Measurements from ENCODE around the gene NCKAP1. TPM values are rescaled to one million over a fixed set of nuclear protein-coding genes. Genes with fewer than 3 reads are reported as not detected.
"Not testable (repeated sequence)": the region's sequence is repeated elsewhere in the genome, so short reads cannot be mapped to it uniquely, and the experiment has no call there.

Gene NCKAP1
- total RNA-seq, 2 donors from 2014 or later = 81.7 to 116 TPM

DNA sequence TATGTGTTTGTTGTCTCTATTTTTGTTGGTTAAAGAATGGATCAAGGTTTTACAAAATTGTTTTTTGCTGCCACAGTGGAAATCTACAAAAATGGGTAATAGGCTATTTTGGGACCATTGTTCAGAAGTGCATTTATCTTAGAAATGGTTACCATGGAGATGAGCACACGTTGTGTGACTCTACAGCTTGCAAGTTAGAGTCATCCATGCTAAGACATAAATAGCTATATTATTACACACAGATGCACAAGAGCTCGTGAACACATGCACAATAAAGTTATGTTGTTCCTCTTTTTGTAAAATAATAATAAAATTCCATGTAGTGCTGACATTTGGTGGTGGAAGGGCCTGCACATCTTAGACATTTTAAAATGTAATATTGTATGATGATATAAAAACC, 24.8 kb upstream of the NCKAP1 start:
- intact Hi-C loops (cut with DNase I) = no loop called here
- 31% methylated on average over 2 of the region's 2 CpGs for WGBS
- H3K27me3 ChIP-seq (replicated peaks; ENCODE audit: insufficient read depth) = no peaks in the 10 kb centered on the region
- no peak for TF ChIP-seq POLR2A (IDR thresholded peaks at IDR 0.05)
- TF ChIP-seq POLR2AphosphoS5 (IDR thresholded peaks at IDR 0.05) = no peak
- no peak for TF ChIP-seq CTCF (IDR thresholded peaks at IDR 0.05)
- no peak for DNase-seq (ENCODE audit: low spot score)
- H3K4me1 ChIP-seq (replicated peaks) = no peaks in the 10 kb centered on the region
- no peak overlapping the region for H3K27ac ChIP-seq
- H3K4me3 ChIP-seq = no peak overlapping the region
- H3K9me3 ChIP-seq = no peaks in the 10 kb centered on the region
- no peaks in the 10 kb centered on the region for H3K36me3 ChIP-seq

DNA sequence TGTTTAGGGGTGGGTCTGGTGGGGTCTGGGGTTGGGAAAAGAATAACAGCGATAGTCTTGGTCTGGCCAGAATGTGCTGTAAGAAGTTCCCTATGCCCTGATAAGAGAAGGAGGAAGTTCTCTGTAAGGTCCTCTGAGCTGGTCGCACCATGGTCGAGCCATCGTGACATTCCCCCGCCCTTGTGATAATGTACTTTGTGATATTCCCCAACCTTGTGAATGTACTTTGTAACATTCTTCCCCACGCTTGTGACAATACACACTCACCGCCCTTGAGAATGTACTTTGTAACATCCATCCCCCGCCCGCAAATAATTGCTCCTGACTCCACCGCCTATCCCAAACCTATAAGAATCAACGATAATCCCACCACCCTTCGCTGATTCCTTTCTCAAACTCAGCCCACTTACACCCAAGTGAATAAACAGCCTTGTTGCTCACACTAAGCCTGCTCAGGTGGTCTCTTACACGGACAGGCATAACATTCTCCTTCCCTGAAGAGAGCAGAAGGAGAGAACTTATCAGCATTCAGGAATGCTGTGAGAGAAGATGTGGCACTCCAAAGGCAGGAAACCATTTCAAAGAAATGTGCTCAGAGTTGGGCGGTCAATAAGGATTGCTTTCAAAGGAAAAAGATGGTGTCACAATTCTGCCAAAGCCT, 22.4 kb upstream of the NCKAP1 start:
- intact Hi-C loops (cut with DNase I) = no loop called here
- 95% methylated on average over 14 of the region's 14 CpGs for WGBS
- H3K27me3 ChIP-seq (replicated peaks; ENCODE audit: insufficient read depth) = no peaks in the 10 kb centered on the region
- H3K27ac ChIP-seq = no peak overlapping the region
- H3K36me3 ChIP-seq = no peaks in the 10 kb centered on the region
- TF ChIP-seq POLR2A (IDR thresholded peaks at IDR 0.05) (no peak), POLR2AphosphoS5 (IDR thresholded peaks at IDR 0.05) (no peak), CTCF (IDR thresholded peaks at IDR 0.05) (no peak)
- no peak overlapping the region for H3K4me3 ChIP-seq
- H3K4me1 ChIP-seq (replicated peaks) = no peaks in the 10 kb centered on the region
- H3K9me3 ChIP-seq = no peaks in the 10 kb centered on the region
- DNase-seq (ENCODE audit: low spot score) = no peak

- TF ChIP-seq POLR2AphosphoS5 (IDR thresholded peaks at IDR 0.05) (no peak), CTCF (IDR thresholded peaks at IDR 0.05) (no peak), POLR2A (IDR thresholded peaks at IDR 0.05) (no peak)
- 50% methylated on average over 1 of the region's 1 CpG for WGBS
- H3K27me3 ChIP-seq (replicated peaks; ENCODE audit: insufficient read depth) = no peaks in the 10 kb centered on the region
- DNase-seq (ENCODE audit: low spot score) = no peak
- H3K9me3 ChIP-seq = no peaks in the 10 kb centered on the region
- H3K36me3 ChIP-seq = no peaks in the 10 kb centered on the region
- no peak overlapping the region for H3K4me3 ChIP-seq
- no peaks in the 10 kb centered on the region for H3K4me1 ChIP-seq (replicated peaks)
- intact Hi-C loops (cut with DNase I) = no loop called here
- no peak overlapping the region for H3K27ac ChIP-seq
These were observed 21.3 kb upstream of the NCKAP1 start for GRCh38 chr2:183059561-183059960.

DNA sequence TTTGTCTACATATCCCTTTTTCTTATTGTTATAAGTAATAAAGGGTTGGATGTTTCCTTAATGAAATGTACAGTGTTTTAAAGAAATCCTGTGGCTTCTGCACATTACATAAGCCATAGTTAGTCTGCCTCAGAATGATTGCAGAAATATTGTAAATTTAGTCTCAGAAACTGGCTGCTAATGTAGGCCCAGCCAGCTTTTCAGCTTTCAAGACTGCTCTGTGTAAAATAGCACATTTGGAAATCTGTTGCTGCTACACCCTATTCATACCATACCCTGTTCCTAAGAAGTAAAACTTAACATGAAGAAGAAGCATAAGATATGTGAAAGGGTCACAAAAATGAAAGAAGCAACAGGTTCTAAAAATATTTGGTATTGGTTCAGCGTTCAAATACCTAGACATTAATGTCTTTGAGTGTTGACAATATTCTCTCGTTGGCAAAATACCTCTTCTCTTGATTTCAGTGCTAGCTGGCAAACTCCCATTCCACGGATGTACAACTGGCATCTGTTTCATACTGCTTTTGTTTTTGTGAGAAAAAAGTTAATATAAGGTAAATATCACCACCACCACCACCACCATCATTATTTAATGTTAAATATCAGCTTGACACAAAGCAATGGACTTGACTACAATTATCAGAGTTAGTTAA, 19.2 kb upstream of the NCKAP1 start:
- Histone ChIP-seq H3K4me3 (no peak overlapping the region), H3K9me3 (no peaks in the 10 kb centered on the region), H3K36me3 (no peaks in the 10 kb centered on the region), H3K27ac (no peak overlapping the region), H3K27me3 (replicated peaks; ENCODE audit: insufficient read depth) (no peaks in the 10 kb centered on the region), H3K4me1 (replicated peaks) (no peaks in the 10 kb centered on the region)
- WGBS = 45% methylated on average over 3 of the region's 3 CpGs
- no peak for DNase-seq (ENCODE audit: low spot score)
- TF ChIP-seq POLR2A (IDR thresholded peaks at IDR 0.05) = no peak
- intact Hi-C loops (cut with DNase I) = no loop called here

GRCh38 chr2:183049420-183049819, 11.2 kb upstream of the NCKAP1 start:
- Histone ChIP-seq H3K9me3 (no peaks in the 10 kb centered on the region), H3K4me1 (replicated peaks) (no peaks in the 10 kb centered on the region), H3K27ac (no peak overlapping the region), H3K36me3 (no peaks in the 10 kb centered on the region), H3K4me3 (no peak overlapping the region), H3K27me3 (replicated peaks; ENCODE audit: insufficient read depth) (no peaks in the 10 kb centered on the region)
- 46% methylated on average over 5 of the region's 5 CpGs for WGBS
- TF ChIP-seq CTCF (IDR thresholded peaks at IDR 0.05) (no peak), POLR2A (IDR thresholded peaks at IDR 0.05) (no peak), POLR2AphosphoS5 (IDR thresholded peaks at IDR 0.05) (no peak)
- no peak for DNase-seq (ENCODE audit: low spot score)
- intact Hi-C loops (cut with DNase I) = no loop called here

DNA sequence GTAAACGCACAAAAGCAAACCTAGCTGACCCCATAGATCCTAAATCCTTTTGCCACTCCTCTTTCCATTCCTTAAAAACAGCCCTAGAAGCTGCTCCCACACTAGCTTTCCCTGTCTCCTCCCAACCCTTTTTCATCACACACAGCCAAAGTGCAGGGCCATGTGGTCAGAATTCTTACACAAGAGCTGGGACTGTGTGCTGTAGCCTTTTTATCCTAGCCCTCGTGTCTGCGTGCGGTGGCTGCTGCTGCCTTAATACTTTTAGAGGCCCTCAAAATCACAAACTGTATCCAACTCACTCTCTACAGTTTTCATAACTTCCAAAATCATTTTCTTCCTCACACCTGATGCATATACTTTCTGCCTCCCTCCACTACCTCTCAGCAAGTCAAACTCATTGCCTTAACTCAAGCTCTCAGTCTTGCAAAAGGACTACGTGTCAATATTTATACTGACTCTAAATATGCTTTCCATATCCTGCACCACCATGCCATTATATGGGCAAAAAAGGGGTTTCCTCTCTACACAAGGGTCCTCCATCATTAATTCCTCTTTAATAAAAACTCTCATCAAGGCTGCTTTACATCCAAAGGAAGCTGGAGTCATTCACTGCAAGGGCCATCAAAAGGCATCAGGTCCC, 9.3 kb upstream of the NCKAP1 start:
- intact Hi-C loops (cut with DNase I); H3K9me3 ChIP-seq; H3K4me1 ChIP-seq (replicated peaks); DNase-seq (ENCODE audit: low spot score); H3K27me3 ChIP-seq (replicated peaks; ENCODE audit: insufficient read depth); H3K4me3 ChIP-seq; H3K27ac ChIP-seq; H3K36me3 ChIP-seq: not testable (repeated sequence)
- 87% methylated on average over 5 of the region's 5 CpGs for WGBS

GRCh38 chr2:183043580-183043979, 5.3 kb upstream of the NCKAP1 start:
- H3K36me3 ChIP-seq; H3K4me3 ChIP-seq; H3K27me3 ChIP-seq (replicated peaks; ENCODE audit: insufficient read depth); DNase-seq (ENCODE audit: low spot score); intact Hi-C loops (cut with DNase I); H3K9me3 ChIP-seq; H3K4me1 ChIP-seq (replicated peaks); H3K27ac ChIP-seq: not testable (repeated sequence)
- 89% methylated on average over 8 of the region's 8 CpGs for WGBS
